Fibroblast of lung (primary cell): ENCODE data around the gene FCGR3B. TPM values are rescaled to one million over a fixed set of nuclear protein-coding genes. Genes with fewer than 3 reads are reported as not detected.
"Not testable (repeated sequence)": the region's sequence is repeated elsewhere in the genome, so short reads cannot be mapped to it uniquely, and the experiment has no call there.

Experiments used
- DNase-seq, 2 donors: peaks; one replicate each; pipeline versions ENCODE4 v3.0.0 to v3.0.0-alpha.2; 2010; ENCODE audit warnings: low read depth in 2 of 2
- H2AFZ ChIP-seq: 2 replicates; pipeline ENCODE4 v1.5.1; 2012; ENCODE audit warnings: low read length, control low read depth, inconsistent platforms
- H3K27ac ChIP-seq: 2 replicates; pipeline ENCODE4 v1.5.1; 2011; ENCODE audit warnings: low read length, control low read depth; ENCODE audit not compliant: insufficient read depth
- H3K27me3 ChIP-seq: 2 replicates; pipeline ENCODE4 v1.5.1; 2011; ENCODE audit warnings: mild to moderate bottlenecking, low read length; ENCODE audit not compliant: control insufficient read depth, insufficient read depth
- H3K36me3 ChIP-seq: 2 replicates; pipeline ENCODE4 v1.5.1; 2011; ENCODE audit warnings: low read length; ENCODE audit not compliant: control insufficient read depth, insufficient read depth
- H3K4me1 ChIP-seq: 2 replicates; pipeline ENCODE4 v1.5.1; 2011; ENCODE audit warnings: low read length; ENCODE audit not compliant: control insufficient read depth, insufficient read depth; ENCODE audit errors: extremely low read depth
- H3K4me2 ChIP-seq: 2 replicates; pipeline ENCODE4 v1.5.1; 2011; ENCODE audit warnings: low read length, control low read depth; ENCODE audit not compliant: insufficient read depth; ENCODE audit errors: extremely low read depth
- H3K4me3 ChIP-seq, 4 experiments: fragments of 200-600 bp in 1 of 4; sonication (generic) in 1 of 4; replicated peaks in 1 of 4; 2 replicates each; pipeline ENCODE4 v1.5.1; 2011 to 2016; ENCODE audit warnings: low read length in 4 of 4, low read depth in 3 of 4, mild to moderate bottlenecking in 3 of 4, control low read depth in 2 of 4, inconsistent platforms in 1 of 4, mixed read lengths in 1 of 4; ENCODE audit not compliant: insufficient read depth in 1 of 4; ENCODE audit errors: control extremely low read depth in 1 of 4
- H3K79me2 ChIP-seq: 2 replicates; pipeline ENCODE4 v1.5.1; 2012; ENCODE audit warnings: mild to moderate bottlenecking, low read length, inconsistent platforms; ENCODE audit not compliant: control insufficient read depth, insufficient read depth
- H3K9ac ChIP-seq: 2 replicates; pipeline ENCODE4 v1.5.1; 2011; ENCODE audit warnings: mild to moderate bottlenecking, low read length, control low read depth; ENCODE audit not compliant: insufficient read depth
- H3K9me3 ChIP-seq: 2 replicates; pipeline ENCODE4 v1.5.1; 2012; ENCODE audit warnings: low read depth, low read length; ENCODE audit not compliant: control insufficient read depth, insufficient read depth
- H4K20me1 ChIP-seq: 2 replicates; pipeline ENCODE4 v1.5.1; 2011; ENCODE audit warnings: low read length; ENCODE audit not compliant: control insufficient read depth, insufficient read depth; ENCODE audit errors: extremely low read depth
- polyA plus RNA-seq, 2 donors: library from polyadenylated mRNA; depleted of rRNA in 1 of 2; stranded (reverse) in 1 of 2; unstranded in 1 of 2; fragments of >200 nt; gene quantifications; 2 replicates each; pipeline ENCODE4 v1.2.1, GENCODE V29; 2011 to 2012; ENCODE audit warnings: missing spikeins in 1 of 2
- total RNA-seq: library from RNA; depleted of rRNA; stranded (reverse); fragments of >200 nt; gene quantifications from 2 replicates; pipeline ENCODE4 v1.2.1, GENCODE V29; 2014

Gene FCGR3B
- total and polyA plus RNA-seq, 2 donors (not counting 1 experiment from before 2014, with no cell fraction given), result not detected

DNA sequence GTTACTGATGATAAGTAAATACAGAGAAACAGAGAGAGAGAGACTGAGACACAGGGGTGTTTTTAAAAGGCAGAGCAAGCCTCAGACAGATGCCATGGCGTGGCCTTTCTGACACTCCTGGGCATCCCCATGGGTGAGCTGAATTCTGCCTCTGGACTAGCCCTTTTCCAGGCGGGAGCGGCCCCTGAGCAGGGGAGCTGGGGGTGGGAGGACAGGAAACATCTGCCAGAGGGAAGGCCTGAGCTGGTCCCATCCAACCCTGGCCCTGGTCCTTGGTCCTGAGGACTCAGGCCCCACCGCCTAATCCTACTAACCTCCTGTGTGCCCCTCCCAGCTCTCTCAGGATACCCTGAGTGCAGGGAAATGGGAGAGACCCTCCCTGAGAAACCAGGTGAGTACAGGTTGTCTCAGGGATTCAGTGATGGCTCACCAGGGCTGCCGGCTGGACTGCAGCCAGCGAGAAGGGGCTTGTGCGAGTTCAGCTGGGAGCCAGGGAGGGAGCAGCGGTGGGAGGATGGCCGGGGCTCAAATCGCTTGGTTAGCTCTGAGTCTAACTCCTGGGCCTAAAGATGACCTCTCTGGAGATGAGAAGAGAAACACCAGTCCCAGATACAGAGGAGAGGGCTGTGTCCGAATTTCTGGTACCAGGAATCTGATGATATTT lies 37.8 kb downstream of the FCGR3B start:
- not testable (repeated sequence) for H3K4me2 ChIP-seq, DNase-seq, H4K20me1 ChIP-seq, H3K4me3 ChIP-seq, H3K36me3 ChIP-seq, H3K79me2 ChIP-seq, H3K9ac ChIP-seq, H3K27ac ChIP-seq, H3K4me1 ChIP-seq, H3K27me3 ChIP-seq, H2AFZ ChIP-seq, H3K9me3 ChIP-seq

GRCh38 chr1:161592586-161592985 lies 38.4 kb downstream of the FCGR3B start:
- not testable (repeated sequence) for H3K4me1 ChIP-seq, H3K9ac ChIP-seq, H3K79me2 ChIP-seq, H4K20me1 ChIP-seq, H2AFZ ChIP-seq, DNase-seq, H3K36me3 ChIP-seq, H3K4me2 ChIP-seq, H3K27me3 ChIP-seq, H3K4me3 ChIP-seq, H3K9me3 ChIP-seq, H3K27ac ChIP-seq

DNA sequence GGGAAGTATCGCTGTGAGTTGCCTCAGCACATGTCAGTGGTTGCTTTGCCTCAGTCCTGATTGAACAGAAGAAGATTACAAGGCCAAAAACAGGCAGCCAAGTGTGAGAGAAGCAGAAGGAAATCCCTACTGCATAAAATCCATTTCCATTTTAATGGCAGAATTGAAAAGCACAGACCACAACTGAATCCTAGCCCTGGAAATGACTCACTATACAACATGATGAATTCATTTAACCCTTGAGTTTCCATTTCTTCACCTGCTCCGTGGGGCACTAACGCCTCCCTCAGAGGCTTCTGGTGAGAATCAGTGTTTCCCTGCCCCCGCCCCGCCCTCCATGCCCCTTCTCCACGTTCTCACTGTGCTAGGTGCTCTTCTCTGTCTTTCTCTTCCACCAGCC lies 41.1 kb downstream of the FCGR3B start:
- H3K9me3 ChIP-seq, H3K4me3 ChIP-seq, H3K4me2 ChIP-seq, H2AFZ ChIP-seq, H4K20me1 ChIP-seq, H3K4me1 ChIP-seq, H3K79me2 ChIP-seq, DNase-seq, H3K9ac ChIP-seq, H3K27ac ChIP-seq, H3K36me3 ChIP-seq, H3K27me3 ChIP-seq: not testable (repeated sequence)

GRCh38 chr1:161589365-161589764 lies 41.6 kb downstream of the FCGR3B start:
- not testable (repeated sequence) for H3K27ac ChIP-seq, H3K4me1 ChIP-seq, H3K4me2 ChIP-seq, H4K20me1 ChIP-seq, H2AFZ ChIP-seq, H3K4me3 ChIP-seq, H3K9me3 ChIP-seq, H3K27me3 ChIP-seq, H3K36me3 ChIP-seq, H3K79me2 ChIP-seq, DNase-seq, H3K9ac ChIP-seq

GRCh38 chr1:161588596-161588995 lies 42.4 kb downstream of the FCGR3B start:
- H3K4me1 ChIP-seq, H3K79me2 ChIP-seq, H3K36me3 ChIP-seq, H4K20me1 ChIP-seq, H3K27me3 ChIP-seq, H3K4me2 ChIP-seq, H3K9me3 ChIP-seq, H3K9ac ChIP-seq, H3K27ac ChIP-seq, DNase-seq, H2AFZ ChIP-seq, H3K4me3 ChIP-seq: not testable (repeated sequence)

DNA sequence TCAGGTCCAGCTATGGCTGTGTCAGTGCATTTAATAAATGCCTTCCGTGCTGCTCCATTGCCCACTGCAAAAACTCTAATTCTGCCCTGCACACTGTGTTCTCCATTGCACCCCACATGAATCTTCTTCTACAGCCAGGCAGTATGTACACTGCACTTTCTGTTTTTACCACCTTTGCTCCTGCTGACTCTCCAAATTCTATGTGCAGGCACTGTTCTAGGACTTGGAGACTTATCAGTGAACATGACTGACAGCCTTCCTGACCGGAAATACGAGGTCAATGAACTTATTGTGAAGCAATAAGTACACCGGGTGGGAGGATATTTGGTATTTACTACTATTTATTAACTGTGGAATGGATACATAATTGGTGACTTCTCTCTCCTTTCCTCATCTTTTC lies 48.1 kb downstream of the FCGR3B start:
- not testable (repeated sequence) for H3K79me2 ChIP-seq, H3K27me3 ChIP-seq, H3K4me2 ChIP-seq, H3K36me3 ChIP-seq, H2AFZ ChIP-seq, H3K4me1 ChIP-seq, DNase-seq, H3K9ac ChIP-seq, H3K9me3 ChIP-seq, H3K27ac ChIP-seq, H3K4me3 ChIP-seq, H4K20me1 ChIP-seq

DNA sequence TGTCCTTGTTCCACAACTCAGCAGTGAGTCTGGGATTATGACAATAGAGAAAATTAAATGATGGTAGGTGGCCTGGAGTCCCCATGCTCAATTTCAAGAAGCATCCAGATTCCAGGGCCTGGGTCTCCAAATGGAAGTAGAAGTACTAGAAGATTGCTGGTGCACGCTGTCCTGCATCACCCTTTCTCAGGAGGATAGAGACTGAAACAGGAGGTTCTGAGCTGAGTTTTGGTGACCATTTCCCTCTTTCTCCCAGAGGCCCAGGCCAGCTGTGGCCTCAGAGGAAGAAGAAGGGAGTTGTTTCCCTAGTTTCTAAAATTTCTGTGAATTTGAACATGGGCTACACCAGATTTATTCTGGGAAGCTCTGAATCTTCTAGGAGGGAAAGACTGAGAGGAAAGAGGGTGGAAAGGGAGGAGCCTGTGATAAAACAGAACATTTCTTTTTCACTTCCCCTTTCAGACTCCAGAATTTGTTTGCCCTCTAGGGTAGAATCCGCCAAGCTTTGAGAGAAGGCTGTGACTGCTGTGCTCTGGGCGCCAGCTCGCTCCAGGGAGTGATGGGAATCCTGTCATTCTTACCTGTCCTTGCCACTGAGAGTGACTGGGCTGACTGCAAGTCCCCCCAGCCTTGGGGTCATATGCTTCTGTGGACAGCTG lies 50.0 kb downstream of the FCGR3B start:
- H2AFZ ChIP-seq, H3K9ac ChIP-seq, H3K4me3 ChIP-seq, H3K27me3 ChIP-seq, H4K20me1 ChIP-seq, H3K4me2 ChIP-seq, DNase-seq, H3K9me3 ChIP-seq, H3K4me1 ChIP-seq, H3K79me2 ChIP-seq, H3K27ac ChIP-seq, H3K36me3 ChIP-seq: not testable (repeated sequence)
